ENCODE data around the gene RELL1.

DNA sequence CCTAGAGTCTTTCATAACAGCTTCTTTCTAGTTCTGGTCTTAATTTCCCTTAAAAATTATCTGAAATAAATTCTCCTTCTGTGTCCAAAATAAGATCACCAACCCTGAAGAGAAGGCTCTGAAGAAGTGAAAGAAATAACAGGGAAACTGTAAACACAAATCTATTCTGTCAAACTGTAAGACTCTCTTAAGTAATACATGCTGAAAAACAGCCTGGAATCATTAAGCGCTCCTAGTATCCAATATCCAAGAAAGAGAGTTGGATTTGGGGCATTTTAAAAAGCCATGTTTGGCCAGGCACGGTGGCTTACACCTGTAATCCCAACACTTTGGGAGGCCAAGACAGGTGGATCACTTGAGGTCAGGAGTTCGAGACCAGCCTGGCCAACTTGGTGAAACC lies 53.3 kb downstream of the RELL1 start:
- TF ChIP-seq, protein P1, sequence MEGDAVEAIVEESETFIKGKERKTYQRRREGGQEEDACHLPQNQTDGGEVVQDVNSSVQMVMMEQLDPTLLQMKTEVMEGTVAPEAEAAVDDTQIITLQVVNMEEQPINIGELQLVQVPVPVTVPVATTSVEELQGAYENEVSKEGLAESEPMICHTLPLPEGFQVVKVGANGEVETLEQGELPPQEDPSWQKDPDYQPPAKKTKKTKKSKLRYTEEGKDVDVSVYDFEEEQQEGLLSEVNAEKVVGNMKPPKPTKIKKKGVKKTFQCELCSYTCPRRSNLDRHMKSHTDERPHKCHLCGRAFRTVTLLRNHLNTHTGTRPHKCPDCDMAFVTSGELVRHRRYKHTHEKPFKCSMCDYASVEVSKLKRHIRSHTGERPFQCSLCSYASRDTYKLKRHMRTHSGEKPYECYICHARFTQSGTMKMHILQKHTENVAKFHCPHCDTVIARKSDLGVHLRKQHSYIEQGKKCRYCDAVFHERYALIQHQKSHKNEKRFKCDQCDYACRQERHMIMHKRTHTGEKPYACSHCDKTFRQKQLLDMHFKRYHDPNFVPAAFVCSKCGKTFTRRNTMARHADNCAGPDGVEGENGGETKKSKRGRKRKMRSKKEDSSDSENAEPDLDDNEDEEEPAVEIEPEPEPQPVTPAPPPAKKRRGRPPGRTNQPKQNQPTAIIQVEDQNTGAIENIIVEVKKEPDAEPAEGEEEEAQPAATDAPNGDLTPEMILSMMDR (IDR thresholded peaks at IDR 0.05; ENCODE audit: low read depth, low read length, poor library complexity, severe bottlenecking): no peak
- TF ChIP-seq EZH2phosphoT487 (IDR thresholded peaks at IDR 0.05; ENCODE audit: borderline replicate concordance, low read length): no peak
